GM13977 (cell line): ENCODE results near the gene SKAP2.

Experiments
- DNase-seq: peaks from one replicate; pipeline ENCODE4 v3.0.0; 2012; ENCODE audit warnings: low spot score
- in situ Hi-C: fragments of 300-500 bp; cut with MboI; formaldehyde crosslinking; loops from one replicate; pipeline ENCODE4 v1.12.0; 2022; ENCODE audit warnings: low sequenced_read_pairs, low pct_unique_long_range_greater_than_20kb, mixed read lengths, inconsistent platforms; ENCODE audit not compliant: unreplicated experiment
- TF ChIP-seq, protein P1 (sequence below): IDR thresholded peaks from 2 replicates; pipeline ENCODE4 v1.5.1; 2012; ENCODE audit warnings: mild to moderate bottlenecking, control low read depth; ENCODE audit not compliant: insufficient read depth; ENCODE audit errors: extremely low read depth, missing control alignments

Gene SKAP2

DNA sequence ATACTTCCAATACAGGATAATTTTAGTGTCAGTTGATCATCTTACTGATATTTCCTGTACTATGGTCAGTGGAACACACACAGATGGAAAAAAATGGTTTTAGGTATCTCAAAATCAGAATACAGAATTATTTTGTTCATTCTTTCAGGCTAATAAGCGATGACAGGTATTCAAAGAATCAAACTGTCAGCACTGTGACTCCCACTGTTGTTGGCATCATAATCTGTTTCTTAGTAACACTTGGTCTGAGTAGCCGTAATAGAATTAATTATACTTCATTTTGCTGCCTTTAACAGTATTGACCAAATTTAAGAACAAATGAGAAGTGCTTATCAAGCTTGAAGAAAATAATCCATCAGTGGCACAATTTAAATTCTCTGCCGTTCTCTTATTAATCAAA, 215.0 kb downstream of the SKAP2 start:
- TF ChIP-seq, protein P1, sequence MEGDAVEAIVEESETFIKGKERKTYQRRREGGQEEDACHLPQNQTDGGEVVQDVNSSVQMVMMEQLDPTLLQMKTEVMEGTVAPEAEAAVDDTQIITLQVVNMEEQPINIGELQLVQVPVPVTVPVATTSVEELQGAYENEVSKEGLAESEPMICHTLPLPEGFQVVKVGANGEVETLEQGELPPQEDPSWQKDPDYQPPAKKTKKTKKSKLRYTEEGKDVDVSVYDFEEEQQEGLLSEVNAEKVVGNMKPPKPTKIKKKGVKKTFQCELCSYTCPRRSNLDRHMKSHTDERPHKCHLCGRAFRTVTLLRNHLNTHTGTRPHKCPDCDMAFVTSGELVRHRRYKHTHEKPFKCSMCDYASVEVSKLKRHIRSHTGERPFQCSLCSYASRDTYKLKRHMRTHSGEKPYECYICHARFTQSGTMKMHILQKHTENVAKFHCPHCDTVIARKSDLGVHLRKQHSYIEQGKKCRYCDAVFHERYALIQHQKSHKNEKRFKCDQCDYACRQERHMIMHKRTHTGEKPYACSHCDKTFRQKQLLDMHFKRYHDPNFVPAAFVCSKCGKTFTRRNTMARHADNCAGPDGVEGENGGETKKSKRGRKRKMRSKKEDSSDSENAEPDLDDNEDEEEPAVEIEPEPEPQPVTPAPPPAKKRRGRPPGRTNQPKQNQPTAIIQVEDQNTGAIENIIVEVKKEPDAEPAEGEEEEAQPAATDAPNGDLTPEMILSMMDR = no peak
- in situ Hi-C loops = no loop called here

DNA sequence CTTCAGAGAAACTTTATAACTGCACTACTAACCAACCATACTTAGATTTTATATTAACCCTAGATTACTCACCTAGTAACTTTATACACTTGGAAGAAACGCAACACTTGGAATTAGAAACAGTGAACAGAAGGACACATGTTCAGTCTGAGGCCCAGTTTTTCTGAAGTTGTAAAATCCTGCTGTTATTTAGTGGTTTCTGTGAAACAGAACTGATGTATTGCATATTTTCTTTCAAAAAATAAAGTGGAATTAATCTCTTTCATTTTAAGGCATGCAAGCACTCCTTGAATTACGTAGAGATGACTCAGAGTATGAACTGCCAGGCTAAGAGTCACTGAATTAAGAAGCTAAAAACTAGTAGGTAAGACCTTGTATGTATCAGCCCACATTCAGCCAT, 215.8 kb downstream of the SKAP2 start:
- no peak for DNase-seq
- TF ChIP-seq, protein P1 = no peak
- in situ Hi-C loops = no loop called here

More for the DNA sequence above, 215.0 kb downstream of the SKAP2 start:
- DNase-seq = no peak

DNA sequence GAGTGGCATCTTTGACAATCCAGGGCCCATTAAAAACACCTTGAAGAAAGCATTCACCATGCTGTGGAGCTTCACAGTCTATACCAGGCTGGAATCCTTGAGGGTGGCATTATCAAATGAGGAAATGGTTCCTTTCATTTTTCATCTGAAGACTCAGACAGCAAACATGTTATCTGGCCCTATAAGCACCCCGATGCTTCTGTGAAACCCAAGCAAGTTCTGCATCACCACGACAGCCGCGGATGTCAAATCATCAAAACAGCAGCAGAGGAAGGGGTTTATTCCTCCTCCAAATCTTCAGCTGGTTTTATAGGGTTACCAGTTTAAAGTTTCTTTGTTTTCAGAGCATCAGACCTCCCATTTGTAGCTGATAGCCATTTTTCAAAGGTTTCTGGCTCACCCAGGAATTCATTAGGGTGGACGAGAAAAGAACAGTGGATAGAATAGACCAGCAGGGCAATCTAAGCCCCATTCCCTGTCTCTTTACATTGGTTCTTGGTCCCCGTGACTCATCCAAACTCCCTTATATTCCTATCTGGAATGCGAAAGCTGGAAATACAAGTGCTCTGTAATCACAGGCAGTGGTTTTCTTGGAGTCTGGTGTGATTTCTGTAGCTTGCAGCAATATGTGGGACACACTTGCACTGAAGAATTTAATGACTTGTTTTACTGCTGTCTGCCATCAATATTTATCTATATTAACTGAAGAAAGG, 217.9 kb downstream of the SKAP2 start:
- TF ChIP-seq, protein P1 = no peak
- in situ Hi-C loops = no loop called here
- DNase-seq = no peak

- TF ChIP-seq, protein P1 = no peak
- no peak for DNase-seq
- in situ Hi-C loops = no loop called here
Measured at GRCh38 chr7:26645121-26645520, 219.3 kb downstream of the SKAP2 start.

DNA sequence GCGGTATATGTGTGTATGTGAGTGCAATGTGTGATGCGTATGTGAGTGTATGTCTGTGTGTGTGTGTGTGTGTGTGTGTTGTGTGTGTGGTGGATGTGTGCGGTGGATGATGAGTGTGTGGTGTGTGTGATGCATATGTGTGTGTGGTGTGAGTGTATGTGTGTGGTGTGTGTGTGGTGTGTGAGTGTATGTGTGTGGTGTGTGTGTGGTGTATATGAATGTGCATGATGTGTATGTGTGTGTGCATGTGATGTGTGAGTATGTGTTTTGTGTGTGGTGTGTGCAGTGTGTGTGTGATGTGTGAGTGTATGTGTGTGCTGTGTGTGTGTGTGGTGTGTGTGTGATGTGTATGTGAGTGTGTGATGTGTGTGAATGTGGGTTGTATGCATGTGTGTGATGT, 222.0 kb downstream of the SKAP2 start:
- no peak for DNase-seq
- TF ChIP-seq, protein P1 = no peak
- in situ Hi-C loops = no loop called here

GRCh38 chr7:26639695-26640094, 224.7 kb downstream of the SKAP2 start:
- no peak for DNase-seq
- TF ChIP-seq, protein P1 = no peak
- in situ Hi-C loops = no loop called here
